OCI-LY1 (cell line): ENCODE results near the gene YWHAQ.

Experiments
- CTCF ChIP-seq: fragments of 200-600 bp; sonication (generic), shearing (Covaris generic); IDR thresholded peaks from 2 replicates; pipeline ENCODE4 v1.5.1; 2017; ENCODE audit warnings: mild to moderate bottlenecking, antibody characterized with exemption, low read length, moderate library complexity, mixed read lengths
- EZH2 ChIP-seq: fragments of 200-600 bp; sonication (generic), shearing (Covaris generic); IDR thresholded peaks from 2 replicates; pipeline ENCODE4 v1.8.0; 2017; ENCODE audit warnings: borderline replicate concordance, mixed run types, mild to moderate bottlenecking, antibody characterized with exemption, low read length, moderate library complexity, mixed read lengths

- no peak for TF ChIP-seq CTCF
- no peak for TF ChIP-seq EZH2
Observed at GRCh38 chr2:9535177-9535576, 95.6 kb downstream of the YWHAQ start.
